ENCODE data around the gene FNDC3B.

Gene FNDC3B

DNA sequence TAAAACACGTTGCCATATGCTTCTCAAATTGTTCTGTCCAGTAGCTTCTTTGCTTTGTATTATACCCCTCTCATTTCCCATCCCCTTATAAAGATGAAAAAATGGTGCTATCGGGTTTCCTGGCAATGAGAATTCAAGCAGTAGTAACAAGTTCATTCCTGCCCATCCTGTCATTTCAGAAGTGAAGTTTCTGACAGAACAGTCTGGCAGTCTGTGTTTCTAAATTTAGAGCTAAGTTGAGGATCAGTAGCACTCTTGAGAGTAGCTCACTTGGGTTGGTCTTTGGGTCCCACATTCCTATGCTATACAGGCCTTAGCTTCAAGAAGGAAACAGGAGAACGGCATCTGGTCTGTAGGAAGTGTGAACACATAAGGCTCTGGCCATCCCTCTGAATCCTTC is 274.3 kb downstream of the FNDC3B start:
- H3K9me3 ChIP-seq = no peaks in the 10 kb centered on the region
- no peak overlapping the region for H3K4me3 ChIP-seq (ENCODE audit: low read depth in 1 of 2, low read length in 1 of 2)
- no peak for TF ChIP-seq CTCF (IDR thresholded peaks at IDR 0.05)
- H3K27ac ChIP-seq = peak overlapping the region; percentile 5
- peaks cover 80% of the 10 kb centered on the region for H3K36me3 ChIP-seq
- H3K27me3 ChIP-seq = no peaks in the 10 kb centered on the region
- peaks cover 11 to 13% of the 10 kb centered on the region in 2 experiments for H3K4me1 ChIP-seq (ENCODE audit: control insufficient read depth in 1 of 2, insufficient read depth in 1 of 2, low read depth in 1 of 2, low read length in 1 of 2)

GRCh38 chr3:172314591-172315160 is 275.3 kb downstream of the FNDC3B start:
- Histone ChIP-seq H3K36me3 (peaks cover 80% of the 10 kb centered on the region), H3K27ac (no peak overlapping the region), H3K27me3 (no peaks in the 10 kb centered on the region), H3K4me3 (ENCODE audit: low read depth in 1 of 2, low read length in 1 of 2) (no peak overlapping the region), H3K9me3 (no peaks in the 10 kb centered on the region), H3K4me1 (ENCODE audit: control insufficient read depth in 1 of 2, insufficient read depth in 1 of 2, low read depth in 1 of 2, low read length in 1 of 2) (peaks cover 11 to 13% of the 10 kb centered on the region in 2 experiments)
- TF ChIP-seq CTCF (IDR thresholded peaks at IDR 0.05) = no peak

DNA sequence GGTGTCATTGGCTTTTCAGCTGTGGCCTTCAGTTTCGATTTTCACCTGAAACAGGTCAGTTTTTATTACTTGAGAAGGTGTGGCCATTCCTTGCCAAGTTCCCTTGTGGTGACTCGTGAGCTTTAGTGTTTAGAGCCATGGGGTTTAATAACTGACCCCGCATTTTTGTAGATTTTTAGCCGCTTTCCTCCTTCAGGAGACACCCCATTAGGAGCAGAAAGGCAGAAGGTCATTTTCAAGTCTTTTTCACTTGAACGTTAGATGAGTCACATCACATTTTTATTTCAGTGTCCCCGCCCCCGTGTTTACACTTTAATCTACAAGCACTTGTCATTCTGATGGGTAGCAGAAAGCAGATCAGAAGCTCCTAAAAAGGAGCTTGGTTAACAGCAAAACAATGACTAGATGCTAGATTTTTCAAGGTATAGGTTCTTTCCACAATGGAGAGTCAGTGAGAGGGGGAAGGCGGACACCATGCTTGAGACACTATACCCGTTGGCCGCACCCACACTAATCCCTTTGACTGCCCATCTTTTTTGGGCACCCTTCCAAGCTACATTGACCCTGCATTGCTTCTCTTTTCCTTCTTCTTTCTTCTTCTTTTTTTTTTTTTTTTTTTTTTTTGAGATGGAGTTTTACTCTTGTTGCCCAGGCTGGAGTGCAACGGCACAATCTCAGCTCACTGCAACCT is 276.2 kb downstream of the FNDC3B start:
- H3K27me3 ChIP-seq = no peaks in the 10 kb centered on the region
- H3K9me3 ChIP-seq = no peaks in the 10 kb centered on the region
- peaks cover 80% of the 10 kb centered on the region for H3K36me3 ChIP-seq
- H3K4me1 ChIP-seq (ENCODE audit: control insufficient read depth in 1 of 2, insufficient read depth in 1 of 2, low read depth in 1 of 2, low read length in 1 of 2) = peaks cover 12 to 13% of the 10 kb centered on the region in 2 experiments
- no peak overlapping the region for H3K27ac ChIP-seq
- no peak for TF ChIP-seq CTCF (IDR thresholded peaks at IDR 0.05)
- H3K4me3 ChIP-seq (ENCODE audit: low read depth in 1 of 2, low read length in 1 of 2) = no peak overlapping the region

GRCh38 chr3:172316758-172317157 is 277.4 kb downstream of the FNDC3B start:
- TF ChIP-seq CTCF (IDR thresholded peaks at IDR 0.05) = no peak
- Histone ChIP-seq H3K36me3 (peaks cover 70% of the 10 kb centered on the region), H3K4me1 (ENCODE audit: control insufficient read depth in 1 of 2, insufficient read depth in 1 of 2, low read depth in 1 of 2, low read length in 1 of 2) (peaks cover 13 to 21% of the 10 kb centered on the region in 2 experiments), H3K9me3 (no peaks in the 10 kb centered on the region), H3K4me3 (ENCODE audit: low read depth in 1 of 2, low read length in 1 of 2) (no peak overlapping the region), H3K27ac (peak overlapping the region; percentile 42), H3K27me3 (no peaks in the 10 kb centered on the region)

- Histone ChIP-seq H3K27ac (peak overlapping the region; percentile 67), H3K4me1 (ENCODE audit: control insufficient read depth in 1 of 2, insufficient read depth in 1 of 2, low read depth in 1 of 2, low read length in 1 of 2) (peaks cover 13 to 21% of the 10 kb centered on the region in 2 experiments), H3K4me3 (ENCODE audit: low read depth in 1 of 2, low read length in 1 of 2) (no peak overlapping the region), H3K27me3 (no peaks in the 10 kb centered on the region), H3K36me3 (peaks cover 68% of the 10 kb centered on the region), H3K9me3 (no peaks in the 10 kb centered on the region)
- no peak for TF ChIP-seq CTCF (IDR thresholded peaks at IDR 0.05)
Observed at GRCh38 chr3:172317481-172317880, 278.1 kb downstream of the FNDC3B start.
